A549 (cell line): Measurements from ENCODE around the gene SLC38A7. TPM values are rescaled to one million over a fixed set of nuclear protein-coding genes. Genes with fewer than 3 reads are reported as not detected.

Experiments used
- ATAC-seq, 2 experiments: fragments of 200-7000 bp in 1 of 2; fragments of >200 bp in 1 of 2; cut with Nextera tagmentation in 1 of 2; cut with Tn5 transposase in 1 of 2; 3 replicates each; pipeline versions ENCODE4 v1.8.0 to v1.9.1; 2018 to 2020; ENCODE audit warnings: mild to moderate bottlenecking in 1 of 2, moderate library complexity in 1 of 2
- CTCF ChIA-PET: fragments of 300-600 bp; sonication (Branson Sonifier 250); formaldehyde crosslinking; extraction: SDS; loops from one replicate; lab custom pipeline; 2021; ENCODE audit warnings: antibody characterized with exemption, inconsistent platforms; lab: Yijun Ruan, JAX
- POLR2A ChIA-PET: fragments of 350-600 bp; formaldehyde crosslinking; extraction: SDS; loops from one replicate; lab custom pipeline; 2021; ENCODE audit warnings: antibody characterized with exemption, inconsistent platforms; lab: Yijun Ruan, JAX
- DNase-seq, 2 experiments: peaks; one replicate each; pipeline versions ENCODE4 v3.0.0 to v3.0.0-alpha.2; 2011 to 2016; ENCODE audit warnings: low read depth in 1 of 2, low spot score in 1 of 2
- FAIRE-seq: peaks from 2 replicates; lab custom pipeline; 2011; peaks lifted over from hg19 to GRCh38; lab: Jason Lieb, UNC
- H3K27ac ChIP-seq, 2 experiments: fragments of >200 bp; sonication (Bioruptor Twin); formaldehyde crosslinking; 3 replicates each; pipeline ENCODE4 v1.5.1; 2016 to 2017
- H3K4me1 ChIP-seq: fragments of >200 bp; sonication (Bioruptor Twin); formaldehyde crosslinking; 3 replicates; pipeline ENCODE4 v1.6.1; 2016
- H3K4me2 ChIP-seq: fragments of >200 bp; sonication (Bioruptor Twin); formaldehyde crosslinking; 3 replicates; pipeline ENCODE4 v1.6.1; 2016
- H3K4me3 ChIP-seq: fragments of >200 bp; sonication (Bioruptor Twin); formaldehyde crosslinking; 3 replicates; pipeline ENCODE4 v1.5.1; 2016
- H3K9me3 ChIP-seq: fragments of >200 bp; sonication (Bioruptor Twin); formaldehyde crosslinking; 3 replicates; pipeline ENCODE4 v1.6.1; 2016
- CEBPB ChIP-seq, 2 experiments: fragments of >200 bp in 1 of 2; sonication (Bioruptor Twin) in 1 of 2; formaldehyde crosslinking in 1 of 2; IDR thresholded peaks; 2 replicates each; pipeline ENCODE4 v1.6.1; 2012 to 2016
- CHD2 ChIP-seq: fragments of 150-350 bp; IDR thresholded peaks from 2 replicates; pipeline ENCODE4 v1.6.1; 2014; ENCODE audit warnings: low read length; ENCODE audit not compliant: partially characterized antibody
- EHMT2 ChIP-seq: fragments of 200-600 bp; sonication (generic); IDR thresholded peaks from 2 replicates; pipeline ENCODE4 v1.6.1; 2016; ENCODE audit warnings: antibody characterized with exemption, low read depth, mild to moderate bottlenecking, moderate library complexity
- FOSB ChIP-seq: fragments of 250-450 bp; sonication (Bioruptor Pico); IDR thresholded peaks from 2 replicates; pipeline ENCODE4 v1.5.0; 2020; ENCODE audit warnings: mild to moderate bottlenecking, moderate library complexity
- HEYL ChIP-seq: fragments of 250-450 bp; sonication (Bioruptor Pico); IDR thresholded peaks from 2 replicates; pipeline ENCODE4 v1.8.0; 2021; ENCODE audit warnings: mild to moderate bottlenecking, moderate library complexity
- HOXA7 ChIP-seq: fragments of 250-450 bp; sonication (Bioruptor Pico); IDR thresholded peaks from 2 replicates; pipeline ENCODE4 v1.5.0; 2020; ENCODE audit warnings: mild to moderate bottlenecking, moderate library complexity
- KDM1A ChIP-seq: fragments of 200-600 bp; sonication (generic); IDR thresholded peaks from 2 replicates; pipeline ENCODE4 v1.6.1; 2016; ENCODE audit warnings: low read depth, mild to moderate bottlenecking
- MYC ChIP-seq: IDR thresholded peaks from 2 replicates; pipeline ENCODE4 v1.6.1; 2012; ENCODE audit warnings: mild to moderate bottlenecking, inconsistent platforms, low read length, improper control_type of control experiment, borderline replicate concordance
- NFE2L2 ChIP-seq: fragments of 150-350 bp; conservative IDR thresholded peaks from 2 replicates; pipeline ENCODE4 v1.6.1; 2014; ENCODE audit warnings: low read length
- NR3C1 ChIP-seq: fragments of >200 bp; sonication (Bioruptor Twin); formaldehyde crosslinking; IDR thresholded peaks from 3 replicates; pipeline ENCODE4 v1.6.1; 2017
- PHF8 ChIP-seq: fragments of 200-600 bp; sonication (generic); IDR thresholded peaks from 2 replicates; pipeline ENCODE4 v1.6.1; 2016; ENCODE audit warnings: low read depth, mild to moderate bottlenecking, antibody characterized with exemption, moderate library complexity, borderline replicate concordance
- RAD21 ChIP-seq, 2 experiments: fragments of >200 bp in 1 of 2; sonication (Bioruptor Twin) in 1 of 2; formaldehyde crosslinking in 1 of 2; IDR thresholded peaks in 1 of 2; conservative IDR thresholded peaks in 1 of 2; 2 replicates in 1 of 2; 3 replicates in 1 of 2; pipeline ENCODE4 v1.6.1; 2012 to 2018; ENCODE audit warnings: inconsistent platforms in 1 of 2
- RCOR1 ChIP-seq: fragments of 150-350 bp; IDR thresholded peaks from 2 replicates; pipeline ENCODE4 v1.6.1; 2014; ENCODE audit warnings: antibody characterized with exemption, low read length, low read depth
- RNF2 ChIP-seq: fragments of 200-600 bp; sonication (generic); IDR thresholded peaks from 2 replicates; pipeline ENCODE4 v1.6.1; 2016; ENCODE audit warnings: low read depth, mild to moderate bottlenecking, antibody characterized with exemption, moderate library complexity, borderline replicate concordance
- TP53 ChIP-seq: fragments of 250-450 bp; sonication (Bioruptor Pico); IDR thresholded peaks from 2 replicates; pipeline ENCODE4 v1.5.0; 2021; ENCODE audit warnings: mild to moderate bottlenecking, moderate library complexity
- ZC3H11A ChIP-seq: fragments of 450-650 bp; IDR thresholded peaks from 2 replicates; pipeline ENCODE4 v1.6.1; 2014; ENCODE audit warnings: antibody characterized with exemption, mild to moderate bottlenecking
- ZSCAN20 ChIP-seq: fragments of 250-450 bp; sonication (Bioruptor Pico); IDR thresholded peaks from 2 replicates; pipeline ENCODE4 v1.8.0; 2022; ENCODE audit warnings: mild to moderate bottlenecking, moderate library complexity
- WGBS: methylation state at CpG from one replicate; pipeline ENCODE4 v1.1.6; 2017; ENCODE audit errors: missing lambda C conversion rate; 5-methylcytosine and 5-hydroxymethylcytosine counted together
- polyA plus RNA-seq, 4 experiments: library from polyadenylated mRNA; depleted of rRNA in 3 of 4; stranded (reverse); fragments of >200 nt; fragmentation: RNase III in 1 of 4; extraction: RNeasy Plus Mini Kit Qiagen cat#74134 plus additional on column Dnase treatment in 1 of 4; gene quantifications; 2 replicates in 3 of 4; 3 replicates in 1 of 4; pipeline ENCODE4 v1.2.3, GENCODE V29; 2011 to 2017
- TF ChIP-seq, protein P1 (sequence below): fragments of >200 bp; sonication (Bioruptor Twin); formaldehyde crosslinking; IDR thresholded peaks from 3 replicates; pipeline ENCODE4 v1.6.1; 2016
- TF ChIP-seq, protein P2 (sequence below): fragments of 250-450 bp; sonication (Bioruptor Pico); IDR thresholded peaks from 2 replicates; pipeline ENCODE4 v1.5.0; 2020; ENCODE audit warnings: low read depth, mild to moderate bottlenecking, moderate library complexity
- TF ChIP-seq, protein P3 (sequence below): fragments of 250-450 bp; sonication (Bioruptor Pico); IDR thresholded peaks from 2 replicates; pipeline ENCODE4 v1.5.0; 2021; ENCODE audit warnings: mild to moderate bottlenecking, moderate library complexity, borderline replicate concordance
- TF ChIP-seq, protein P4 (sequence below): IDR thresholded peaks from 2 replicates; pipeline ENCODE4 v1.6.1; 2012; ENCODE audit warnings: low read depth, borderline replicate concordance

SLC38A7 gene
- polyA plus RNA-seq, 2 of the 4 experiments (the other 2 are of a cell fraction): 8.4 to 19.9 TPM

DNA sequence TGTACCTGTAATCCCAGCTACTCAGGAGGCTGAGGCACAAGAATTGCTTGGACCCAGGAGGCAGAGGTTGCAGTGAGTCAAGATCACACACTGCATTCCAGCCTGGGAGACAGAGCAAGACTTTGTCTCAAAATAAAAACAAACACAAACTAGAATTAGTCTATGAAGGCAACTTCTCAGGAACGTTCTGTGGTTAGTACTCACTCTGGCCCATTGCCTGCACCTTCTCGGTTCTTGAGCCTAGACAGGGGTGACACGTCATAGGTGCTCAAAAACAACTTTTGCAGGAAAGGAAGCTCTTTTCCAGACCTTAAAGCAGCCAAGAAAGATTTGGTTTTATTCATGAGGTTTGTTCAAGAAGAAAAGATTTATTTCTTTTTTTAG lies 32.6 kb downstream of the SLC38A7 start (continued):
- TF ChIP-seq, protein P1, sequence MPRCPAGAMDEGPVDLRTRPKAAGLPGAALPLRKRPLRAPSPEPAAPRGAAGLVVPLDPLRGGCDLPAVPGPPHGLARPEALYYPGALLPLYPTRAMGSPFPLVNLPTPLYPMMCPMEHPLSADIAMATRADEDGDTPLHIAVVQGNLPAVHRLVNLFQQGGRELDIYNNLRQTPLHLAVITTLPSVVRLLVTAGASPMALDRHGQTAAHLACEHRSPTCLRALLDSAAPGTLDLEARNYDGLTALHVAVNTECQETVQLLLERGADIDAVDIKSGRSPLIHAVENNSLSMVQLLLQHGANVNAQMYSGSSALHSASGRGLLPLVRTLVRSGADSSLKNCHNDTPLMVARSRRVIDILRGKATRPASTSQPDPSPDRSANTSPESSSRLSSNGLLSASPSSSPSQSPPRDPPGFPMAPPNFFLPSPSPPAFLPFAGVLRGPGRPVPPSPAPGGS: no peak
- TF ChIP-seq ZSCAN20: no peak
- TF ChIP-seq, all 56 proteins: peak for 0

DNA sequence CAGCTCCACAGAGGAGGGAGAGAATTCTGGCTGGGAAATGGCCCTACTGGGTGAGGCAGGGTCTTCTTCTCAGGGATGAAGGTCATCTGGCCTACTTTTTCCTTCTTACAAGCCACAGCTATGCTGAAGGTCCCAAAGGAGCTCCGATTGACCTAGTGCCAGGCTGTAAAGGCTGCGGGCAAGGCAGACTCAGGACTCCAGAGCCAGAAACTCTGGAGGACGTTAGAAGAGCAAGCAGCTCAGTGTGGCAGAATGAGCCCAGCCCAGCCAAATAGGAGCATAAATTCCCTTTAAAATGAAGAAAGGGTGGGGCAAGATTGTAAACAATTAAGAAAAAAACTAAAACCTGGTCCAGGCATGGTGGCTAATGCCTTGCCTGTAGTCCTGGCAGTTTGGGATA lies 34.9 kb downstream of the SLC38A7 start:
- FAIRE-seq (no peak), DNase-seq (no peak), ATAC-seq (no peak)
- no peaks in the 10 kb centered on the region for H3K9me3 ChIP-seq
- H3K27ac ChIP-seq: no peak overlapping the region
- ChIA-PET CTCF (interaction anchor here (1.3 to 4.5 kb wide), 2 partner anchors 12 to 32 kb away, joined by 3 to 23 read pairs; no protein-coding TSS in a partner anchor), POLR2A (no interaction called here)
- no peak for TF ChIP-seq MYC
- TF ChIP-seq PHF8: no peak
- TF ChIP-seq CEBPB (IDR thresholded peaks at IDR 0.05): no peak
- TF ChIP-seq FOSB (CRISPR knock-in tag): no peak
- TF ChIP-seq NFE2L2: no peak
- no peak for TF ChIP-seq TP53
- H3K4me3 ChIP-seq: no peak overlapping the region
- H3K4me1 ChIP-seq: no peaks in the 10 kb centered on the region
- H3K4me2 ChIP-seq: no peak overlapping the region
- WGBS: 80% methylated on average over 3 of the region's 3 CpGs

DNA sequence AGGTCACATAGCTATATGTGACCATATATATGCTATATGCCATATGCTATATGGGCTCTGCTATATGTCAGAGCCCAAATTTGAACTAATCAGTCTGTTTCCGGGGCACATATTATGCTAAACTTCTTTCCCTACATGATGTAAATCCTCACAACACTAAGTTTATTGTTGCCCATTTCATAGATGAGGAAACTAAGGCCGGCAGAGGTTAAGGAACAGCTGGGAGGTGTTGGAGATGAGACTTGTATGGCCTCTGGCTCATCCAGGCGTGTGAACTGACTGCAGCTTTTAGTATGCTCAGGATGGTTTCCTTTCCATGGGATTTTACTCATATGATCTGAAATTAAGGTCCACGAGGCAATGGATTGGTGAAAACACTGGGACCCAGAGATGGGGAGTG lies 37.5 kb downstream of the SLC38A7 start:
- WGBS: 41% methylated on average over 4 of the region's 4 CpGs
- ATAC-seq (no peak), FAIRE-seq (no peak), DNase-seq (no peak)
- H3K9me3 ChIP-seq: no peaks in the 10 kb centered on the region
- no peak overlapping the region for H3K4me3 ChIP-seq
- no peak for TF ChIP-seq RNF2
- TF ChIP-seq RCOR1: no peak
- TF ChIP-seq KDM1A: no peak
- TF ChIP-seq, protein P2, sequence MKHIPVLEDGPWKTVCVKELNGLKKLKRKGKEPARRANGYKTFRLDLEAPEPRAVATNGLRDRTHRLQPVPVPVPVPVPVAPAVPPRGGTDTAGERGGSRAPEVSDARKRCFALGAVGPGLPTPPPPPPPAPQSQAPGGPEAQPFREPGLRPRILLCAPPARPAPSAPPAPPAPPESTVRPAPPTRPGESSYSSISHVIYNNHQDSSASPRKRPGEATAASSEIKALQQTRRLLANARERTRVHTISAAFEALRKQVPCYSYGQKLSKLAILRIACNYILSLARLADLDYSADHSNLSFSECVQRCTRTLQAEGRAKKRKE (CRISPR knock-in tag): no peak
- TF ChIP-seq NR3C1: no peak
- TF ChIP-seq ZC3H11A: no peak
- TF ChIP-seq, protein P3, sequence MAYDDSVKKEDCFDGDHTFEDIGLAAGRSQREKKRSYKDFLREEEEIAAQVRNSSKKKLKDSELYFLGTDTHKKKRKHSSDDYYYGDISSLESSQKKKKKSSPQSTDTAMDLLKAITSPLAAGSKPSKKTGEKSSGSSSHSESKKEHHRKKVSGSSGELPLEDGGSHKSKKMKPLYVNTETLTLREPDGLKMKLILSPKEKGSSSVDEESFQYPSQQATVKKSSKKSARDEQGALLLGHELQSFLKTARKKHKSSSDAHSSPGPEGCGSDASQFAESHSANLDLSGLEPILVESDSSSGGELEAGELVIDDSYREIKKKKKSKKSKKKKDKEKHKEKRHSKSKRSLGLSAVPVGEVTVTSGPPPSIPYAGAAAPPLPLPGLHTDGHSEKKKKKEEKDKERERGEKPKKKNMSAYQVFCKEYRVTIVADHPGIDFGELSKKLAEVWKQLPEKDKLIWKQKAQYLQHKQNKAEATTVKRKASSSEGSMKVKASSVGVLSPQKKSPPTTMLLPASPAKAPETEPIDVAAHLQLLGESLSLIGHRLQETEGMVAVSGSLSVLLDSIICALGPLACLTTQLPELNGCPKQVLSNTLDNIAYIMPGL (CRISPR knock-in tag): no peak
- no peak for TF ChIP-seq CHD2
- no peak for TF ChIP-seq FOSB (CRISPR knock-in tag)
- TF ChIP-seq, protein P4, sequence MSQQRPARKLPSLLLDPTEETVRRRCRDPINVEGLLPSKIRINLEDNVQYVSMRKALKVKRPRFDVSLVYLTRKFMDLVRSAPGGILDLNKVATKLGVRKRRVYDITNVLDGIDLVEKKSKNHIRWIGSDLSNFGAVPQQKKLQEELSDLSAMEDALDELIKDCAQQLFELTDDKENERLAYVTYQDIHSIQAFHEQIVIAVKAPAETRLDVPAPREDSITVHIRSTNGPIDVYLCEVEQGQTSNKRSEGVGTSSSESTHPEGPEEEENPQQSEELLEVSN: no peak
- TF ChIP-seq EHMT2: no peak
- no peak for TF ChIP-seq HOXA7 (CRISPR knock-in tag)
- TF ChIP-seq RAD21 (conservative IDR thresholded peaks at IDR 0.05 in 1 of 2, IDR thresholded peaks at IDR 0.05 in 1 of 2): no peak
- TF ChIP-seq, protein P1: no peak
- no peak for TF ChIP-seq ZSCAN20
- TF ChIP-seq HEYL (CRISPR knock-in tag): no peak
- H3K4me2 ChIP-seq: no peak overlapping the region
- no peak overlapping the region for H3K27ac ChIP-seq
- POLR2A ChIA-PET: no interaction called here
- H3K4me1 ChIP-seq: no peaks in the 10 kb centered on the region
- CTCF ChIA-PET: interaction anchor here (0.7 to 3.0 kb wide), 6 partner anchors 12 to 311 kb away, joined by 3 to 17 read pairs (median 4); no protein-coding TSS in a partner anchor
